Thoracic aorta (tissue), 2 donors: ENCODE measurements around the gene STK32C. TPM values are rescaled to one million over a fixed set of nuclear protein-coding genes. Genes with fewer than 3 reads are reported as not detected.

Source experiments
- ATAC-seq: fragments of 150-250 bp; one replicate; pipeline ENCODE4 v1.8.0; 2017; ENCODE audit warnings: low read depth; ENCODE audit not compliant: insufficient number of reproducible peaks, low FRiP score
- DNase-seq: peaks from one replicate; pipeline ENCODE4 v3.0.0-alpha.2; 2020; ENCODE audit warnings: low spot score
- H3K27ac ChIP-seq, 2 donors: fragments of 200-600 bp; sonication (generic); 1 replicate in 1 of 2; 2 replicates in 1 of 2; pipeline ENCODE4 v1.5.1; 2016; ENCODE audit warnings: mild to moderate bottlenecking in 2 of 2, moderate library complexity in 2 of 2
- H3K27me3 ChIP-seq: fragments of 200-600 bp; sonication (generic); replicated peaks from 2 replicates; pipeline ENCODE4 v1.6.0; 2016; ENCODE audit warnings: mild to moderate bottlenecking; ENCODE audit not compliant: insufficient read depth
- H3K36me3 ChIP-seq: fragments of 200-600 bp; sonication (generic); one replicate; pipeline ENCODE4 v1.5.1; 2016
- H3K4me1 ChIP-seq, 2 donors: fragments of 200-600 bp; sonication (generic); 1 replicate in 1 of 2; 2 replicates in 1 of 2; pipeline versions ENCODE4 v1.5.1 to v1.6.0; 2016; ENCODE audit warnings: low read depth in 2 of 2, mild to moderate bottlenecking in 1 of 2; ENCODE audit not compliant: control insufficient read depth in 1 of 2
- H3K4me3 ChIP-seq: fragments of 200-600 bp; sonication (generic); 2 replicates; pipeline ENCODE4 v1.5.1; 2016; ENCODE audit warnings: mild to moderate bottlenecking
- H3K9me3 ChIP-seq: fragments of 200-600 bp; sonication (generic); 2 replicates; pipeline ENCODE4 v1.5.1; 2016
- CTCF ChIP-seq: fragments of 200-600 bp; sonication (generic); IDR thresholded peaks from one replicate; pipeline ENCODE4 v1.5.1; 2019; ENCODE audit warnings: antibody characterized with exemption
- total RNA-seq, 2 donors: library from RNA; depleted of rRNA; stranded (reverse); fragments of >200 nt; gene quantifications; one replicate each; pipeline versions ENCODE4 v1.1.0 to v1.2.3, GENCODE V29; 2016

STK32C gene
- total RNA-seq, 2 donors from 2014 or later: 1.1 to 4.2 TPM

GRCh38 chr10:132192991-132193665 lies 114.6 kb downstream of the STK32C start:
- H3K27me3 ChIP-seq: no peaks in the 10 kb centered on the region
- no peak for DNase-seq
- no peaks in the 10 kb centered on the region for H3K4me1 ChIP-seq
- no peak for TF ChIP-seq CTCF
- H3K27ac ChIP-seq: no peak overlapping the region
- no peaks in the 10 kb centered on the region for H3K9me3 ChIP-seq
- no peak overlapping the region for H3K4me3 ChIP-seq
- no peaks in the 10 kb centered on the region for H3K36me3 ChIP-seq
- ATAC-seq: no peak

- H3K27me3 ChIP-seq: peaks cover 6% of the 10 kb centered on the region
- no peak overlapping the region for H3K27ac ChIP-seq
- no peaks in the 10 kb centered on the region for H3K9me3 ChIP-seq
- no peak overlapping the region for H3K4me3 ChIP-seq
- DNase-seq (no peak), ATAC-seq (no peak)
- no peaks in the 10 kb centered on the region for H3K36me3 ChIP-seq
- H3K4me1 ChIP-seq: peaks cover 0 to 6% of the 10 kb centered on the region in 2 donors
- no peak for TF ChIP-seq CTCF
Observed at GRCh38 chr10:132192076-132192975, 115.4 kb downstream of the STK32C start.

GRCh38 chr10:132189810-132190422 lies 117.8 kb downstream of the STK32C start:
- TF ChIP-seq CTCF: no peak
- Histone ChIP-seq H3K27ac (no peak overlapping the region), H3K4me3 (no peak overlapping the region), H3K9me3 (no peaks in the 10 kb centered on the region), H3K4me1 (peaks cover 7 to 23% of the 10 kb centered on the region in 2 donors), H3K36me3 (no peaks in the 10 kb centered on the region), H3K27me3 (peaks cover 13% of the 10 kb centered on the region)
- DNase-seq (no peak), ATAC-seq (no peak)

GRCh38 chr10:132189016-132189415 lies 118.7 kb downstream of the STK32C start:
- Histone ChIP-seq H3K9me3 (no peaks in the 10 kb centered on the region), H3K36me3 (no peaks in the 10 kb centered on the region), H3K4me1 (peaks cover 7 to 23% of the 10 kb centered on the region in 2 donors), H3K27ac (no peak overlapping the region), H3K4me3 (no peak overlapping the region), H3K27me3 (peaks cover 13% of the 10 kb centered on the region)
- no peak for ATAC-seq
- no peak for DNase-seq
- TF ChIP-seq CTCF: no peak

GRCh38 chr10:132188331-132188730 lies 119.4 kb downstream of the STK32C start:
- Histone ChIP-seq H3K4me1 (peaks cover 7 to 23% of the 10 kb centered on the region in 2 donors), H3K27me3 (peaks cover 13% of the 10 kb centered on the region), H3K36me3 (no peaks in the 10 kb centered on the region), H3K27ac (no peak overlapping the region), H3K9me3 (no peaks in the 10 kb centered on the region), H3K4me3 (no peak overlapping the region)
- DNase-seq (no peak), ATAC-seq (no peak)
- TF ChIP-seq CTCF: no peak
